ELR (cell line): ENCODE data around the gene PSME2.

Experiments
- DNase-seq: peaks from one replicate; pipeline ENCODE4 v3.0.0-alpha.2; 2015; ENCODE audit warnings: low read depth

PSME2 gene

DNA sequence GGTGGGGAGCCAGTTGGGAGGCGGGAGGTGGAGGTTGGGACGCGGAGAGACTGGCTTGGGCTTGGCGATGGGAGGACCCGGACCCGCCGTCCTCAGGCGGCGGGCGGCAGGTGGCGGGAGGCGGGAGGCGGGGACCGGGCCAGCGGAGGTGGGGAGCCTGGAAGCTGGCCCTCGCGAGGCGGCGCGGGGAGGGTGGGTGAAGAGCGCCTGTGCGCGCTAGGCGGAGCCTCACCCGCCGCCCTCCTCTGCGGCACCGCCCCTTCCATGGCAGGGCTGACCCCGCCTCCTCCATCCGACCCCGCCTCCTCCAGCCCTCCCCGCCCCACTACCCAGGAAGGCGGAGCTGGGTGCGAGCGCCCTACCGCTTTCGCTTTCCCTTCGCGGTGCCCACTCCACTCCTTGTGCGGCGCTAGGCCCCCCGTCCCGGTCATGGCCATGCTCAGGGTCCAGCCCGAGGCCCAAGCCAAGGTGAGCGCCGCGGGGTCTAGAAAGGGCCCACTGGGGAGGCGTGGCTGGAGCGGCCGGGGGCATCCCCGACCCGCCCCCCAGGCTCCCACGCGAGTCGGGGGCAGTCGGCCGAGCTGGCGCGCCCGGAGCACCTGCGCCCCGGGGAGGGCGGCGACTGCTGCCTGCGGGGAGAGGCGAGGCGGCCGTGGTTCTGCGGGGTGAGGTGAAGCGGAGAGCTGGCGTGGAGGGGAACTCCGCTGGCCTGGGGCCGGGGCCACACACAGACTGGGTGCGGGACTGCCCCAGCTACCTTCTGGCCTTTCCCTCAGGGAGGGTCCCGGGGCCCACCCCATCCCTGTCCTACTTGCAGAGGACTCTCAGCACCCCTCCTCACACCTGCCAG lies 10.4 kb downstream of the PSME2 start, which contains the start of gene PSME1:
PSME1 (plus strand) TSS at position 361 of the 850 bp plus-strand sequence; CDS start at position 430, 69 bp downstream.
- peak; percentile 90 for DNase-seq

DNA sequence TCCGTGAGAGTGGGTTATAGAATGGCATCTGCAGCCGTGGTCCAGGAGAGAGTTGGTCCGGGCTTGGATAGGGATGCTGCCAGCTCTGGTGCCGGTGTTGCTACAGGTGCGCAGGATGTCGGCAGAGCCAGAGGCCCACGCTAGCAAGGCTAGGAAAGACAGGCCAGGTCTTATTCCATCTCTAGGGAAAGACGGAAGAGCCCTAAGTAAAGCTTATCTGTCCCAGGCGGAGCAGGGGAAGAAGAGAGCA lies 10.9 kb downstream of the PSME2 start:
- no peak for DNase-seq

DNA sequence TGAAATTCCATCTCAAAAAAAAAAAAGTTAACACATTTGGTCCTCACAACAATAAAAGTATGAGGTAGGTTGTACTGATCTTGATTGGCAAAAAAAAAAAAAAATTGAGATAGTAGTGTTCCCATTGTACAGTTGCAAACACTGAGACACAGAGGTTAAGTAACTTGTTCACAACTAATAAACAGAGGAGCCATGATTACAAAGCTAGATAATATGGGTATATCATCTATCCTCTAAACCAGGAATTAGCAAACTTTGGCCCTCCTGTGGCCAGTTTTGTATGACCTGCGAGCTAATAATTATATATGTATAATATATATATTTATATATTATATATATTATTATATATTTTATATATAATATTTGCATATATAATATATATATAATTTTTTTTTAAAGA lies 12.7 kb downstream of the PSME2 start:
- no peak for DNase-seq

DNA sequence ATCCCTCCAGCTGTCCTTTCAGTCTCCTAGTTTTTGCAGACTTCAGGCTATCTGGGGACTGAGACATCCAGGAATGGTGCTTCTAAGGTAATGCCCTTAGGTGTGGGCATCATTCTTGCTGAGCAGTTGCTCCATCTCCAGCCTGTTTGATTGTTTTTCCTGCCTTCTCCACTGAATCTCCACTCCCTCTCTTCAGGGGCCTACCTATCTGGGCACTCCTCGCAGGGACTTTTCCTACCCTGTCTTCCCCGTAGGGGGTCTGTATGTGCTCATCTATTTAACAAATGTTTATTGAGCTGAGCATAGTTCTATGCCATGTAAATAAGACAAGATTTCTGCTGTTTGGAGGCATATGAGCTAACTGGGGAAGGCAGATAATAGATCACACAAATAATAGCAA lies 13.4 kb downstream of the PSME2 start:
- no peak for DNase-seq

DNA sequence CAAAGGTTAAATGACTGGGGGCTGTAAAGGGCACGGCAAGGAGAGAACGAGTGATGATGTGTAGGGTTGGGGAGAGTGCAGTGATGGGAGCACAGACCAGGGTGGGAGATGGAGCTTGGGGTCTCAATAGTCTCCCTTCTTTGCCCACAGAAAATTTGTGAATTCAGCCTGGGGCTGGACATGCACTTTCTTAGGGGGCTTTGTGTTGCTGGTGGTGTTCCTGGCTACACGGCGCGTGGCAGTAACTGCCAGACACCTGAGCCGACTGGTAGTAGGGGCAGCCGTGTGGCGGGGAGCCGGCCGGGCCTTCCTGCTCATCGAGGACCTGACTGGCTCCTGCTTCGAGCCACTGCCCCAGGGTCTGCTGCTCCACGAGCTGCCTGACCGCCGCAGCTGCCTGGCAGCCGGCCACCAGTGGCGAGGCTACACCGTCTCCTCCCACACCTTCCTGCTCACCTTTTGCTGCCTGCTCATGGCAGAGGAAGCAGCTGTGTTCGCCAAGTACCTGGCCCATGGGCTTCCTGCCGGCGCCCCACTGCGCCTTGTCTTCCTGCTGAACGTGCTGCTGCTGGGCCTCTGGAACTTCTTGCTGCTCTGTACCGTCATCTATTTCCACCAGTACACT lies 14.2 kb downstream of the PSME2 start:
- DNase-seq = no peak

DNA sequence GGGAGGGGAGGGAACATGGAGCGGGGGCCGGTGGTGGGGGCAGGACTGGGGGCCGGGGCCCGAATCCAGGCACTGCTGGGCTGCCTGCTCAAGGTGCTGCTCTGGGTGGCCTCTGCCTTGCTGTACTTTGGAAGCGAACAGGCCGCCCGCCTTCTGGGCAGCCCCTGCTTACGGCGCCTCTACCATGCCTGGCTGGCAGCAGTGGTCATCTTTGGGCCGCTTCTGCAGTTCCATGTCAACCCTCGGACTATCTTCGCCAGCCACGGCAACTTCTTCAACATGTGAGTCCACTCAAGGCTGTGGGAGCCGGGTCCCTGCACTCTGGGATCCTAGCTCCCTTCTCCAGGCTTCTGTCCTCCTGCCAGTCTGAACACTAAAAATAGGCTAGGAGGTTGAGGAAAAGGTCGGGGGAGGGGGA lies 14.9 kb downstream of the PSME2 start:
- DNase-seq = no peak

DNA sequence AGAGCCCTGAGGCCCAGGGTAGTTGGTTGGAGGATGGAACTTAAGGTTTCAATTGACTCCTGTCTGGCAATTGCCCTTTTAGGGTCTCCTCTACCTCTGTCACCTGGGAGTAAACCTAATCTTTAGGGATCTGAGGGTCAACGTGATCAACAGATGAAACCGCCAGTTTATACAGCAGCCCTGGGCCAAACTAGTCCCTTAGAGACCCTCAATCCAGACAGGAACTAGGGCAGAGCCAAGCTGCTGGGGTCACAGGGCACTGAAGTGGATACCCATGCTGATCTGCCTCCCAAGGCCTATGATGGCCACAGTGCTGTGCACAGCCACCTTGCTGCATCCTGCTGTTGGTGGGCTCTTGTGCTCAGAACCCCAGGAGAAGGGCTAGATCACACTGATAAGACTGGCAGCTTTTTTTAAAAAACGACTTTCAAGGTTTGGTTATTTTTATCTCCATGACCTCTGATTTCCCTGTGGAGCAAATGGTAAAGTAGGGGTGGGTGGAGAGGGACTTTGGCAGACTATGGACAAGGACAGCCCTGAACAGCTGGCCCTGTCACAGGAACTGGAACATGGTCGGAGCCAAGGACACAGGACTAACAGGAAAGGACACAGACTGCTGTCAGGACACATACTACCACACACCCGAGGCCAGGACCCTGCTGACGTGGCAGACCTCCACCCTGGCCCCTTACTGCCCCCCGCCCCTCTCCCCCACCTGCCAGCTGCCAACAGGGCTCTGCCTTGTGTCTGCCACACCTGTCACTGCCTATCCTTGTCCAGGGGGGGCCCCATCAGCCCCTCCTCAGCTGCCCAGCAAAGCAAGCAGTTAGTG lies 15.5 kb downstream of the PSME2 start:
- no peak for DNase-seq

DNA sequence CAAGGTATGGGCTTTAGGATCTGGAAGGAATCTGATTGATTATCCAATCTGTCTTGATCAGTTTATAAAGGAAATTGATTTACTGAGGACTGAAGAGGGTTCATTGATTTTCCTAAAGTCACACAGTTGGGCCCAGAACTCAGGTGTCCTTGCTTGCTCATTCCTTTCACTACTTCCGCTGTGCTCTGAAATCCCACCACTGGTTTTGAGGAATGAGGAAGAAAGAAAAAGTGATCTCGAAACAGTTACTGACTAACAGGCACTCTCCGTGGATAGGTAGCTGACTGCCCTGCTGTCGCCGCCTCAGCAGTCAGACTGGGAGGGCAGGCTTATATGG lies 16.1 kb downstream of the PSME2 start, which contains the start of gene FITM1:
FITM1 (plus strand) TSS at position 280 of the 337 bp plus-strand sequence. CDS start 905 bp downstream, outside the sequence.
- DNase-seq = no peak

DNA sequence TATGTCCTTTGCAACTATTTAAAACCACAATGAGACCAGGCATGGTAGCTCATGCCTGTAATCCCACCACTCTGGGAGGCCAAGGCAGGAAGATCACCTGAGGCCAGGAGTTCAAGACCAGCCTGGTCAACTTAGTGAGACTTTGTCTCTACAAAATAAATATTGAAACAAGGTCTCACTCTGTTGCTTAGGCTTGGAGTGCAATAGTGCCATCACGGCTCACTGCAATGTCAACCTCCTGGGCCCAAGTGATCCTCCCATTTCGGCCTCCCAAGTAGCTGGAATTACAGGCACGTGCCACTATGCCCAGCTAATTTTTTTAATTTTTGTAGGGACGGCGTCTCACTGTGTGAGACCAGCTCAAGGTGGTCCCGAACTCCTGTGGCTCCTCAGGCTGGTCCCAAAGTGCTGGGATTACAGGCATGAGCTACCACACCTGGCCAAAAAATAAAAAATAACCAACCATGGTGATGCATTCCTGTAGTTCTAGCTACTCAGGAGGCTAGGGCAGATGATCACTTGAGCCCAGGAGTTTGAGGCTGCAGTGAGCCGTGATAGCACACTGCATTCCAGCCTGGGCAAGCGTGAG lies 16.9 kb downstream of the PSME2 start:
- no peak for DNase-seq

DNA sequence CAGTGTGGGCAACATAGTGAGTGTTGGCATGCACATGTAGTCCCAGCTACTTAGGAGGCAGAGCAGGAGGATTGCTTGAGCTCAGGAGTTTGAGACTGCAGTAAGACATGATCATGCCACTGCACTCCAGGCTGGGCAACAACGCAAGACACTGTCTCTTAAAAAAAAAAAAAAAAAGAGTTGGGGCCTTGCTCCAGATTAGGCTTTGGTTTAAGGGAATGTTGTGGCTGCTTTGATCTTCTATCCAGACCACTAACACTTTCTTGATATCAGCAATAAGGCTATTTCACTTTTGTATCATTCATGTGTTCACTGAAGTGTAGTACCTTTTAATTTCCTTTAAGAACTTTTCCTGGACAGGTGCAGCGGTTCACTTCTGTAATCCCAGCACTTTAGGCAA lies 18.7 kb downstream of the PSME2 start:
- no peak for DNase-seq

DNA sequence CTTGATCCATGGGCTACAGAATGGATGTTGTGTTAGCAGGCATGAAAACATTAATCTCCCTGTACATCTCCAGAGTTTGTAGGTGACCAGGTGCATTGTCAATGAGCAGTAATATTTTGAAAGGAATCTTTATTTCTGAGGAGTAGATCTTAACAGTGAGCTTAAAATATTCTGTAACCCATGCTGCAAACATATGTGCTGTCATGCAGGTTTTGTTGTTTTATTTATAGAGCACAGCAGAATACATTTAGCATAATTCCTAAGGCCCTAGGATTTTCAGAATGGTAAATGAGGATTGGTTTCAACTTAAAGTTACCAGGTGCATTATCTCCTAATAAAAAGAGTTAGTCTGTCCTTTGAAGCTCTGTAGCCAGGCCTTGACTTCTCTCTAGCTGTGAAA lies 19.5 kb downstream of the PSME2 start:
- no peak for DNase-seq

DNA sequence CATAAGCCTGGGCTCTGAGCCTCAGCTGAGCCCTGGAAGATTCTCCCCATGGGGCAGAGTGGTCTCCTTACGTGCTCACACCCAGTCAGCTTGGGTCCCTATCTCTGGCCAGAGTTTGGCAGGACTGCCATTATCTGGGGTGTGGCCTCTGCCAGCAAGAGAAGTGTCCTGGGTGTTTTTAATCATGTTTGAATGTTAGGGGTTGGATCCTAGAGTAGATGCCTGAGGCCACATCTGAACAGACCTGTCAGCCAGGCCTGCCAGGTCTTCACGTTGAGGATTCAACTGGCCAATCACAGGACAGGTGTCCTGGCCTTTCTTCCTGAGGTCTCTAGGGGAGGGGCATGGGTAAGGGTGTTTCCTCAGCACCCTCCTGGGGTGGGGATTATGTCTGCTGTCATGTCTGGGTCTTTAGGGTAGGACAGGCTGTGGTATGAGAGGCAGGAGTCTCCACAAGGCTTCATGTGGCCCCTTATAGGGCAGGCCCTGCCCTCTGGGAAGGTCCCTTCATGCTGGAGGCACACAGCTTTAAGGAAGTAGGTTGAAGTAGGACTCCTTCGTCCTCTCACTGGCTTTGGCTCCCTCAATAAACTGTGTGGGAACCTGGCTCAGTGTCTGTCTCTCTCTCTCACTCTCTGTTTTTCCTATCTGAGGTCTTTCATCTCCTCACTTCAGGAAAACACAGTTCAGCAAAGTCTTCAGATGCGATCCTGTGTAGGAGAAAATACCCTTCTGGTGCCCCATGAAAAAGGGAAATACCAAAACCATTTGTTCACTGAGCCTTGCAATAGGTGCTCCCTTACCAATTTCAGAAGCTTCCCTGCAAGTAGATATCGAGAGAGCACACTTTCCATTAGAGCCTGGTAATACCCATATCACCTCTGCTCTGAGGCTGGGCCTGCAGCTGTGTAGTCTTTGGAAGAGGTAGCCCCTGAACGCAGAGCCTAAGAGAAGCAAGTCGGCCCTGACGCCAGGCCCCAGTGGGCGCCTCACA lies 22.7 kb downstream of the PSME2 start:
- DNase-seq = no peak

DNA sequence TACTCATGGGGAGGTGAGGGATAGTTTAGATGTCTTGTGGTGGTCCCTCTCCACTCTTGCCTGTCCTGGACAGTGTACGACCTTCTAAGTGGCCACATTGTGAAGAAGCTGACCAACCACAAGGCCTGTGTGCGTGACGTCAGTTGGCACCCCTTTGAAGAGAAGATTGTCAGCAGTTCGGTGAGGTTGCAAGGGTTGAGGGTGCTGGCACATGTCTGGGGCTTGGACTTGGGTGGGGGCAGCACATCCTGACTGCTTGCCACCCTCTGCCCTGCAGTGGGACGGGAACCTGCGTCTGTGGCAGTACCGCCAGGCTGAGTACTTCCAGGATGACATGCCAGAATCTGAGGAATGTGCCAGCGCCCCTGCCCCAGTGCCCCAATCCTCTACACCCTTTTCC lies 23.5 kb downstream of the PSME2 start:
- DNase-seq = no peak

DNA sequence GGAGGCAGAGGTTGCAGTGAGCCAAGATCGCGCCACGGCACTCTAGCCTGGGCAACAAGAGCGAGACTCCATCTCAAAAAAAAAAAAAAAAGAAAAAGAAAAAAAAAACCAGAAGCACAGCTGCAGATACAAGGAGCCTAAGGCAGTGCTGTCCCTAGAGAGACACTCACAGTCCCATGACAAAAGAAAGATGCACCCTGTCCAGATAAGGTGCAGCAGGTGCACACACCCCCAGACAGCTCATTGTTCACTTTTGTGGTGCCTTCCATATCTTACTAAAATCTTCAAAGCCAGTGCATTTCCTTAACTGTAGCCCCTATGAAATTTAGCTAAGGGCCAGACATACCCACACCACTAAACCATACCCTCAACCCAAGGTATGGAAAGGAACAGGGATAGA lies 24.0 kb downstream of the PSME2 start:
- no peak for DNase-seq

DNA sequence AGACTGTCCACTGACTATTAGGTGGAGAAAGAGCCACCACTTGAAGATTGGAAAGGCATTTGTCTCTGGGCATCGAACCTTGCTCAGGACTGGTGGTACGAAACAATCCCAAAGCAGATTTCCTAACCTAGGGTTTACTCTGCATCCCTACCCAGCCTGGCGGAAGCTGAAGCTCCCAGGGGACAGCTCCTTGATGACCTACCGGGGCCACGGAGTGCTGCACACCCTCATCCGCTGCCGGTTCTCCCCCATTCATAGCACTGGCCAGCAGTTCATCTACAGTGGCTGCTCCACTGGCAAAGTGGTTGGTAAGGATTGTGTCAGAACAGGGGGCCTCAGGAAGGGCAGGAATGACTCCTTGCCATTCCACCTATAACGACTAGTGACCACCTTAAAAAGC lies 25.2 kb downstream of the PSME2 start:
- no peak for DNase-seq

DNA sequence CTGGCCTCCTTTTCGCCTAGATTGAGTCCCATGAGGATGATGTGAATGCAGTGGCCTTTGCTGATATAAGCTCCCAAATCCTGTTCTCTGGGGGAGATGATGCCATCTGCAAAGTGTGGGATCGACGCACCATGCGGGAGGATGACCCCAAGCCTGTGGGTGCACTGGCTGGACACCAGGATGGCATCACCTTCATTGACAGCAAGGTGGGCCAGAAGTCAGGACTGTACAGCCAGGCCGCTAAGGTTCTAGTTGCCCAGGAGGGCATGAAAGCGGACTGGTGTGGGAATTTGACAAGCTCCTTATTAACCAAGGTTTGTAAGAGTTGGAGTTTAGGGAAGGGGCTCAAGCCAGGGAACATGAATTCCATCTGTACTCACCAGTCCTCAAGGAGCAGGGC lies 26.7 kb downstream of the PSME2 start:
- DNase-seq = no peak

DNA sequence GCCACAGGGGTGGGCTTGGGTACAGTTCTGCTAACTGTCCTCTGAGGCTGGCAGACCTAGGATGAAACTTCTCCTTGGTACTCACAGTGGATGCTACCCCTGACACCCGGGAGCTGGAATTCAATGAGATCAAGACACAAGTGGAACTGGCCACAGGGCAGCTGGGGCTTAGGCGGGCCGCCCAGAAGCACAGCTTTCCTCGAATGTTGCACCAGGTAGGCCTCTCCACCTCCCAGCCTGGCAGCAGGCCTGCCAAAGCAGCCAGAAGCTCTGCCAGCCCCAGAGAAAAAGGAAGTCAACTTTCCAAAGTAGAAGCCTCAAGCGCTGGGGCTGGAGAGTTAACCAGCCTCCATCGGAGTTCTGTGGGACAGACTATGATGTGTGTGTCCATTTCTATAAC lies 29.2 kb downstream of the PSME2 start:
- no peak for DNase-seq

DNA sequence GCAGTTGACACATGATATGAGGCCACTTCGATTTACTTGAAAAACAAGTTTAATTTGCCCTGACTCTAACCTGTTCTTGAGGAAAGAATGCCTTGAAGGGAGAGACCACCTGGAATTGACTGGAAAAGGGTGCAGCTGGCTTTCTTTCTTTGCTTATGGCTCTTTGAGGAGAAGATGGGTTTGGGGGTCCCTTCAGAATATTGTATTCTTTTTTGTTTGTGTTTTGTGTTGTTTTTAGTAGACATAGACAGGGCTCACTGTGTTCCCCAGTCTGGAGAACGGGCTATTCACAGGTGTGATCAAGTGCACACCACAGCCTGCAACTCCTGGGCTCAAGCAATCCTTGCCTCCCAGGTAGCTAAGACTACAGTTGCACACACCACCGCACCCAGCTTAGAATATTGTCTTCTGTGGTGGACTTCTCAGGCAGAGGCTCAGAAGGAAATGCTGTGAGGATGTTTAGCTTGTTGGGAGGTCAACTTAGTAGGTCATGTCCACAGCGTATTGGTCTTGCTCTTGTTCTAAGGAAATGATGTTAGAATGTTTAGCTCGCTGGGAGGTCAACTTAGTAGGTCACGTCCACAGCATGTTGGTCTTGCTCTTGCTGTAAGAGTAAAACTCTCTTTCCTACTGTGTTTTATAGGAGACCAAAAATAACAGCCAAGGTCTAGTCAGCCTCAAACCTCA lies 30.1 kb downstream of the PSME2 start:
- DNase-seq = no peak

DNA sequence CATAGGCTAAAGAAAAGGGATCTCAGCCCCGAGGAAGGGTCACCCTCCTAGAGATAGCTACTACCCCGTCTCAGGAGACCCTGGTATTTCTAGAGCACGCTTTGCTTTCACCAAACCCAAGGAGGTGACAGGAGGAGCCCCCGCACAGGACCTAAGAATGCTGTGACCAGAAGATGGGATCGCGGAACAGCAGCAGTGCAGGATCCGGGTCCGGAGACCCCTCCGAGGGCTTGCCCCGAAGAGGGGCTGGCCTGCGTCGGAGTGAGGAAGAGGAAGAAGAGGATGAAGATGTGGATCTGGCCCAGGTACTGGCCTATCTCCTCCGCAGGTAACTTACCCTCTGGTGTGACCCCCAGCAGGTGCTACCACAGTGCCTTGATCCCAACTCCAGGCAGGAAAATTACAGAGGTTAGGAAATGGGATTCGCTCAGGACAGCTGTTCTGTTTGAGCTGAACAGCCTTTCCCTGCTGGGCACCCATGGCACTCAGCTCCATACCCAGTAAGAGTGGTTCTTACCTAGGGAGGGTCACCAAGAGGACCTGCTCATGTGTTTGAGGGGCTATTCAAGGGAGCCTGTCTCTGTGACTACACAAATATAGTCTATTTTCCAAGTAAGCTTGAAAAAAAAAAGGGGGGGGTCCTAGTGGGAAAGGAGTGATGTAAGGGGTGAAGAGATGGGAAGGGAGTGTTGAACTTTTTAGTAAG lies 30.8 kb downstream of the PSME2 start:
- no peak for DNase-seq
